ENCODE measurements around the gene SRPK2. TPM values are rescaled to one million over a fixed set of nuclear protein-coding genes. Genes with fewer than 3 reads are reported as not detected.

SRPK2 gene
- total RNA-seq, 1 donor from 2014 or later: 54.1 TPM

DNA sequence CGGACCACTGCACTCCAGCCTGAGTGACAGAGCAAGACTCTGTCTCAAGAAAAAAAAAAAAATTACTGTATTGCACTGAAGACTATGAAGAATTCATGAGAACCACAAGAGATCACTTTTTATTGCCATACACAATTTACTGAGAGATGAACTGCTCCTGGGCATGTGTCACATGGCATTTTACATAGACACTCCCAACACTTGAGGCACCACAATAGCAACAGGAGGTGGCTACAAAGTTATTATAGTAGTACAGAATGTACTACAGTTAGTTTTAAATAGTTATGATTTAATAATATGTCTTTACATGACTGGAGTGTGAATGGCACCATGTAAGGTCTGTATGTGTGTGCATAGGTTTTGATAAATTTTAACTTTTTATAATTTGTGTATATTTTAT lies 304.1 kb downstream of the SRPK2 start:
- no peak for DNase-seq (ENCODE audit: low spot score)
- Histone ChIP-seq H3K9ac (no peak overlapping the region), H3K4me2 (no peak overlapping the region), H3K4me3 (no peak overlapping the region), H3K9me3 (ENCODE audit: low read depth) (no peaks in the 10 kb centered on the region), H3K36me3 (peaks cover 26% of the 10 kb centered on the region), H3K79me2 (ENCODE audit: low read depth) (peaks cover 16% of the 10 kb centered on the region), H3K4me1 (no peaks in the 10 kb centered on the region), H4K20me1 (ENCODE audit: low read depth) (peaks cover 46% of the 10 kb centered on the region), H3F3A (ENCODE audit: low read depth) (peaks cover 28% of the 10 kb centered on the region), H2AFZ (replicated peaks) (no peak overlapping the region), H3K27me3 (no peaks in the 10 kb centered on the region), H3K27ac (no peak overlapping the region)
- no peak overlapping the region for H3K27ac Mint-ChIP-seq
- peaks cover 50% of the 10 kb centered on the region for H3K36me3 Mint-ChIP-seq
- no peaks in the 10 kb centered on the region for H3K4me1 Mint-ChIP-seq
- no peaks in the 10 kb centered on the region for H3K9me3 Mint-ChIP-seq
- TF ChIP-seq EZH2phosphoT487 (IDR thresholded peaks at IDR 0.05) (no peak), EZH2 (IDR thresholded peaks at IDR 0.05) (no peak)
- TF ChIP-seq, protein P1, sequence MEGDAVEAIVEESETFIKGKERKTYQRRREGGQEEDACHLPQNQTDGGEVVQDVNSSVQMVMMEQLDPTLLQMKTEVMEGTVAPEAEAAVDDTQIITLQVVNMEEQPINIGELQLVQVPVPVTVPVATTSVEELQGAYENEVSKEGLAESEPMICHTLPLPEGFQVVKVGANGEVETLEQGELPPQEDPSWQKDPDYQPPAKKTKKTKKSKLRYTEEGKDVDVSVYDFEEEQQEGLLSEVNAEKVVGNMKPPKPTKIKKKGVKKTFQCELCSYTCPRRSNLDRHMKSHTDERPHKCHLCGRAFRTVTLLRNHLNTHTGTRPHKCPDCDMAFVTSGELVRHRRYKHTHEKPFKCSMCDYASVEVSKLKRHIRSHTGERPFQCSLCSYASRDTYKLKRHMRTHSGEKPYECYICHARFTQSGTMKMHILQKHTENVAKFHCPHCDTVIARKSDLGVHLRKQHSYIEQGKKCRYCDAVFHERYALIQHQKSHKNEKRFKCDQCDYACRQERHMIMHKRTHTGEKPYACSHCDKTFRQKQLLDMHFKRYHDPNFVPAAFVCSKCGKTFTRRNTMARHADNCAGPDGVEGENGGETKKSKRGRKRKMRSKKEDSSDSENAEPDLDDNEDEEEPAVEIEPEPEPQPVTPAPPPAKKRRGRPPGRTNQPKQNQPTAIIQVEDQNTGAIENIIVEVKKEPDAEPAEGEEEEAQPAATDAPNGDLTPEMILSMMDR (IDR thresholded peaks at IDR 0.05): no peak
- H3K4me3 Mint-ChIP-seq: no peak overlapping the region
- H3K27me3 Mint-ChIP-seq (ENCODE audit: insufficient read depth, low read depth): no peaks in the 10 kb centered on the region

DNA sequence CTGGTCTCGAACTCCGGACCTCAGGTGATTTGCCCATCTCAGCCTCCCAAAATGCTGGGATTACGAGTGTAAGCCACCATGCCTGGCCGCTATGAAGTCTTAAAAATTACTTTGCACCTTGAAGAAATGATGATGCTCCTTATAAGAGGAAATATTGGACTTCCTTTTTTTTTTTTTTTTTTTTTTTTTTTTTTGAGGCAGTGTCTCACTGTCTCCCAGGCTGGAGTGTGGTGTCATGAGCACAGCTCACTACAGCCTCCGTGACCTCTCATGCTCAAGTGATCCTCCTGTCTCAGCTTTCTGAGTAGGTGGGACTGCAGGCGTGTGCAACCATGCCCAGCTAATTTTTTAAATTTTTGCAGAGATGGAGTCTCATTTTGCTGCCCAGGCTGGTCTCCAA lies 309.4 kb downstream of the SRPK2 start:
- no peaks in the 10 kb centered on the region for H3K4me1 ChIP-seq
- H3K36me3 Mint-ChIP-seq: peaks cover 57% of the 10 kb centered on the region
- H3F3A ChIP-seq (ENCODE audit: low read depth): peaks cover 9% of the 10 kb centered on the region
- H3K4me3 ChIP-seq: no peak overlapping the region
- no peak overlapping the region for H2AFZ ChIP-seq (replicated peaks)
- H3K27me3 ChIP-seq: no peaks in the 10 kb centered on the region
- no peak overlapping the region for H3K9ac ChIP-seq
- H3K36me3 ChIP-seq: peaks cover 48% of the 10 kb centered on the region
- H4K20me1 ChIP-seq (ENCODE audit: low read depth): peaks cover 21% of the 10 kb centered on the region
- no peak overlapping the region for H3K27ac ChIP-seq
- no peak overlapping the region for H3K4me3 Mint-ChIP-seq
- peaks cover 5% of the 10 kb centered on the region for H3K79me2 ChIP-seq (ENCODE audit: low read depth)
- no peak for DNase-seq (ENCODE audit: low spot score)
- H3K9me3 Mint-ChIP-seq: no peaks in the 10 kb centered on the region
- no peak overlapping the region for H3K27ac Mint-ChIP-seq
- H3K27me3 Mint-ChIP-seq (ENCODE audit: insufficient read depth, low read depth): no peaks in the 10 kb centered on the region
- TF ChIP-seq EZH2phosphoT487 (IDR thresholded peaks at IDR 0.05): no peak
- TF ChIP-seq EZH2 (IDR thresholded peaks at IDR 0.05): no peak
- TF ChIP-seq, protein P1 (IDR thresholded peaks at IDR 0.05): no peak
- no peaks in the 10 kb centered on the region for H3K9me3 ChIP-seq (ENCODE audit: low read depth)
- no peak overlapping the region for H3K4me2 ChIP-seq
- H3K4me1 Mint-ChIP-seq: no peaks in the 10 kb centered on the region

DNA sequence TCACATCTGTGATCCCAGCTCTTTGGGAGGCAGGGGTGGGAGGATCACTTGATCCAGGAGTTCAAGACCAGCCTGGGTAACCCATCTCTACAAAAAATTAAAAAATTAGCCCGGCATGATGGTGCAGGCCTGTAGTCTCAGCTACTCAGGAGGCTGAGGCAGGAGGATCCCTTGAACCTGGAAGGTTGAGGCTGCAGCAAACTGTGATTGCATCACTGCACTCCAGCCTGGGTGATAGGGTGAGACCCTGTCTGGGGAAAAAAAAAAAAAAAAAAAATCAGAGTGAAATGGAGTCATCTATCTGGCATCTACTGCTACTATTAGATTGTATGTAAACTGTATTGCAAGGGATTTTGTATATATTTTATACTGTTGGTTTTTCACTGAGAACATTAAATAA lies 315.6 kb downstream of the SRPK2 start:
- TF ChIP-seq EZH2phosphoT487 (IDR thresholded peaks at IDR 0.05): no peak
- no peak for TF ChIP-seq EZH2 (IDR thresholded peaks at IDR 0.05)
- TF ChIP-seq, protein P1 (IDR thresholded peaks at IDR 0.05): no peak
- Mint-ChIP-seq H3K36me3 (peaks cover 47% of the 10 kb centered on the region), H3K27ac (no peak overlapping the region), H3K9me3 (no peaks in the 10 kb centered on the region), H3K27me3 (ENCODE audit: insufficient read depth, low read depth) (no peaks in the 10 kb centered on the region), H3K4me1 (no peaks in the 10 kb centered on the region), H3K4me3 (no peak overlapping the region)
- no peak for DNase-seq (ENCODE audit: low spot score)
- H3F3A ChIP-seq (ENCODE audit: low read depth): peaks cover 7% of the 10 kb centered on the region
- H3K27me3 ChIP-seq: no peaks in the 10 kb centered on the region
- H3K4me1 ChIP-seq: no peaks in the 10 kb centered on the region
- H3K36me3 ChIP-seq: peaks cover 44% of the 10 kb centered on the region
- H3K9ac ChIP-seq: no peak overlapping the region
- peaks cover 27% of the 10 kb centered on the region for H4K20me1 ChIP-seq (ENCODE audit: low read depth)
- no peak overlapping the region for H3K4me3 ChIP-seq
- H3K79me2 ChIP-seq (ENCODE audit: low read depth): peaks cover 27% of the 10 kb centered on the region
- no peak overlapping the region for H3K27ac ChIP-seq
- no peaks in the 10 kb centered on the region for H3K9me3 ChIP-seq (ENCODE audit: low read depth)
- H2AFZ ChIP-seq (replicated peaks): no peak overlapping the region
- no peak overlapping the region for H3K4me2 ChIP-seq

Measured in neural progenitor cell (in vitro differentiated cells).